A204.1 (cell line): Measurements from ENCODE around the gene SHC1.

Experiments
- FAIRE-seq: peaks from 2 replicates; lab custom pipeline; 2012; peaks lifted over from hg19 to GRCh38; lab: Jason Lieb, UNC

SHC1 gene

GRCh38 chr1:154956544-154956941 lies 14.0 kb downstream of the SHC1 start:
- FAIRE-seq = no peak

GRCh38 chr1:154955718-154956543 lies 14.6 kb downstream of the SHC1 start, which contains the start of gene PBXIP1:
PBXIP1 (minus strand) TSS chr1:154956099; CDS start chr1:154953721, 2,378 bp downstream.
- peak; percentile 74 for FAIRE-seq

GRCh38 chr1:154955039-154955717 lies 15.4 kb downstream of the SHC1 start:
- FAIRE-seq = no peak

- no peak for FAIRE-seq
These were observed 16.0 kb downstream of the SHC1 start for GRCh38 chr1:154954541-154954940.

GRCh38 chr1:154953611-154954038 lies 16.9 kb downstream of the SHC1 start:
- FAIRE-seq = no peak

GRCh38 chr1:154952664-154953063 lies 17.9 kb downstream of the SHC1 start:
- FAIRE-seq = no peak

- FAIRE-seq = no peak
These were observed 18.5 kb downstream of the SHC1 start for GRCh38 chr1:154951901-154952657.

GRCh38 chr1:154948079-154948478 lies 22.5 kb downstream of the SHC1 start:
- no peak for FAIRE-seq

- FAIRE-seq = no peak
These were observed 24.3 kb downstream of the SHC1 start for GRCh38 chr1:154945962-154946850.

GRCh38 chr1:154945160-154945961 lies 25.2 kb downstream of the SHC1 start:
- FAIRE-seq = no peak

GRCh38 chr1:154944401-154945159 lies 26.0 kb downstream of the SHC1 start:
- FAIRE-seq = no peak

GRCh38 chr1:154943649-154944400 lies 26.7 kb downstream of the SHC1 start:
- FAIRE-seq = no peak

GRCh38 chr1:154941333-154942013 lies 29.1 kb downstream of the SHC1 start:
- FAIRE-seq = no peak

GRCh38 chr1:154940651-154941194 lies 29.8 kb downstream of the SHC1 start:
- FAIRE-seq = no peak

- no peak for FAIRE-seq
These were observed 30.4 kb downstream of the SHC1 start for GRCh38 chr1:154940213-154940560.

- no peak for FAIRE-seq
These were observed 31.7 kb downstream of the SHC1 start for GRCh38 chr1:154938604-154939399.

GRCh38 chr1:154937988-154938386 lies 32.6 kb downstream of the SHC1 start:
- no peak for FAIRE-seq
